Left renal pelvis (tissue), 4 donors: ENCODE measurements around the gene MAP10. TPM values are rescaled to one million over a fixed set of nuclear protein-coding genes. Genes with fewer than 3 reads are reported as not detected.
"Not testable (repeated sequence)": the region's sequence is repeated elsewhere in the genome, so short reads cannot be mapped to it uniquely, and the experiment has no call there.

Source experiments
- DNase-seq, 4 donors: peaks; one replicate each; pipeline ENCODE4 v3.0.0-alpha.2; 2013; ENCODE audit warnings: low read depth in 4 of 4, low spot score in 3 of 4
- polyA plus RNA-seq, 4 donors: library from polyadenylated mRNA; unstranded; fragments of 120-200 nt; gene quantifications; one replicate each; pipeline ENCODE4 v1.2.1, GENCODE V29; 2013; ENCODE audit not compliant: insufficient read length in 4 of 4

The MAP10 gene
- polyA plus RNA-seq = 1 to 10 TPM; 4.5 to 7.2 (median 5.2) TPM

- DNase-seq = peak; percentile 62 to 69 (median 64)
These were observed at the start of gene MAP10 for GRCh38 chr1:232805269-232806185. Gene MAP10, plus strand, starts transcription at chr1:232805416. Its CDS starts 34 bp downstream, at chr1:232805450.

GRCh38 chr1:232764458-232765251 is 40.6 kb upstream of the MAP10 start:
- DNase-seq = peak in 2 of 4 donors; percentile 29 to 54

GRCh38 chr1:232765542-232765941 is 39.7 kb upstream of the MAP10 start:
- DNase-seq = no peak

GRCh38 chr1:232766241-232766890 is 38.9 kb upstream of the MAP10 start:
- DNase-seq = no peak

- DNase-seq = no peak
These were observed 38.3 kb upstream of the MAP10 start for GRCh38 chr1:232766904-232767303.

- DNase-seq = no peak
These were observed 37.7 kb upstream of the MAP10 start for GRCh38 chr1:232767305-232768074.

- DNase-seq = no peak
These were observed 36.4 kb upstream of the MAP10 start for GRCh38 chr1:232768793-232769192.

- no peak for DNase-seq
These were observed 35.5 kb upstream of the MAP10 start for GRCh38 chr1:232769733-232770132.

- no peak for DNase-seq
These were observed 31.5 kb upstream of the MAP10 start for GRCh38 chr1:232773752-232774151.

GRCh38 chr1:232776526-232777106 is 28.6 kb upstream of the MAP10 start:
- DNase-seq = no peak

- no peak for DNase-seq
These were observed 24.9 kb upstream of the MAP10 start for GRCh38 chr1:232780354-232780753.

GRCh38 chr1:232784794-232785193 is 20.4 kb upstream of the MAP10 start:
- no peak for DNase-seq

GRCh38 chr1:232785630-232786029 is 19.6 kb upstream of the MAP10 start:
- DNase-seq = not testable (repeated sequence)

GRCh38 chr1:232786845-232787455 is 18.3 kb upstream of the MAP10 start:
- no peak for DNase-seq

GRCh38 chr1:232788235-232788872 is 16.9 kb upstream of the MAP10 start:
- no peak for DNase-seq

- DNase-seq = no peak
These were observed 15.6 kb upstream of the MAP10 start for GRCh38 chr1:232789651-232790050.

- DNase-seq = no peak
These were observed 12.3 kb upstream of the MAP10 start for GRCh38 chr1:232792949-232793348.

GRCh38 chr1:232793944-232794343 is 11.3 kb upstream of the MAP10 start:
- no peak for DNase-seq

- no peak for DNase-seq
These were observed 9.6 kb upstream of the MAP10 start for GRCh38 chr1:232795497-232796053.
